HFF-Myc (cell line): Measurements from ENCODE around the gene ATXN7L3.

Source experiments
- DNase-seq: peaks from one replicate; pipeline ENCODE4 v3.0.0-alpha.2; 2011; ENCODE audit warnings: low read depth; ENCODE audit errors: extremely low read depth
- H3K4me3 ChIP-seq: replicated peaks from 2 replicates; pipeline ENCODE4 v1.5.1; 2011; ENCODE audit warnings: low read depth, mild to moderate bottlenecking, control low read depth, low read length
- CTCF ChIP-seq: IDR thresholded peaks from 2 replicates; pipeline ENCODE4 v1.5.1; 2012; ENCODE audit warnings: mild to moderate bottlenecking, low read depth, low read length, control low read depth; ENCODE audit errors: missing control alignments

The ATXN7L3 gene

GRCh38 chr17:44187131-44187899 is 12.4 kb downstream of the ATXN7L3 start:
- TF ChIP-seq CTCF = no peak
- no peak for DNase-seq
- peak overlapping the region; percentile 99 for H3K4me3 ChIP-seq

- H3K4me3 ChIP-seq = peak within 1 kb of the TSS; percentile 99
- no peak for TF ChIP-seq CTCF
- DNase-seq = peak; percentile 98
Observed at GRCh38 chr17:44186307-44187130, 13.2 kb downstream of the ATXN7L3 start, which contains the start of gene TMUB2. Gene TMUB2 (plus strand): TSS chr17:44186972. CDS start chr17:44187709, 737 bp downstream.

- DNase-seq = no peak
- TF ChIP-seq CTCF = no peak
- H3K4me3 ChIP-seq = no peak overlapping the region
Observed at GRCh38 chr17:44184212-44184810, 15.4 kb downstream of the ATXN7L3 start.

DNA sequence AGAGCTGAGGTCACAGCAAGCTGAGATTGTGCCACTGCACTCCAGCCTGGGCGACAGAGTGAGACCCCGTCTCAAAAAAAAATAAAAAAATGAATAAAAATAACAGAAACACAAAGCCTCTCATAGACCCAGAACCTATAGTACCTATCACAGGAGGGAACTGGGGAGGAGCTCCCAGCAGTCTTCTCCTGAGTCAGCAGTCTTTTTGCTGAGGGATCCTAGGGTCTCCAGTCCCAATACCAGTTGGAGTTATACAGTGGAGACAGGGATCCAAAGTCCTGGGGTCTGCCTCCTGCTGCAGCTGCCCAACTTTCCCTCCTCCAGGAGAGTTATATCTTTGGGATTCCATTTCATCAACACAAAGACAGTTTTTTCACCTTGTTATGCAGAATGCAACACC is 16.7 kb downstream of the ATXN7L3 start:
- no peak for DNase-seq
- H3K4me3 ChIP-seq = no peak overlapping the region
- no peak for TF ChIP-seq CTCF

- TF ChIP-seq CTCF = no peak
- H3K4me3 ChIP-seq = no peak overlapping the region
- DNase-seq = no peak
Observed at GRCh38 chr17:44178133-44178532, 21.6 kb downstream of the ATXN7L3 start.

GRCh38 chr17:44177640-44178039 is 22.0 kb downstream of the ATXN7L3 start:
- H3K4me3 ChIP-seq = no peak overlapping the region
- TF ChIP-seq CTCF = no peak
- no peak for DNase-seq
